Right atrium auricular region (tissue), 2 donors: Measurements from ENCODE around the gene CHI3L2. TPM values are rescaled to one million over a fixed set of nuclear protein-coding genes. Genes with fewer than 3 reads are reported as not detected.
"Not testable (repeated sequence)": the region's sequence is repeated elsewhere in the genome, so short reads cannot be mapped to it uniquely, and the experiment has no call there.

Experiments
- DNase-seq: peaks from one replicate; pipeline ENCODE4 v3.0.0-alpha.2; 2019; ENCODE audit warnings: low spot score
- H3K27ac ChIP-seq, 2 donors: fragments of 200-600 bp; sonication (generic); 1 replicate in 1 of 2; 2 replicates in 1 of 2; pipeline ENCODE4 v1.5.1; 2016 to 2019
- H3K27me3 ChIP-seq, 2 donors: fragments of 200-600 bp; sonication (generic); one replicate each; pipeline versions ENCODE4 v1.5.1 to v1.6.0; 2017 to 2019
- H3K36me3 ChIP-seq: fragments of 200-600 bp; sonication (generic); one replicate; pipeline ENCODE4 v1.5.1; 2016
- H3K4me1 ChIP-seq, 2 donors: fragments of 200-600 bp; sonication (generic); one replicate each; pipeline versions ENCODE4 v1.5.1 to v1.6.0; 2017 to 2019
- H3K4me3 ChIP-seq, 2 donors: fragments of 200-600 bp; sonication (generic); 1 replicate in 1 of 2; 2 replicates in 1 of 2; pipeline ENCODE4 v1.5.1; 2017 to 2019; ENCODE audit warnings: mild to moderate bottlenecking in 1 of 2, moderate library complexity in 1 of 2
- H3K9me3 ChIP-seq, 2 donors: fragments of 200-600 bp; sonication (generic); one replicate each; pipeline ENCODE4 v1.5.1; 2019
- CTCF ChIP-seq, 2 donors: fragments of 200-600 bp; sonication (generic); IDR thresholded peaks; one replicate each; pipeline ENCODE4 v1.5.1; 2019; ENCODE audit warnings: antibody characterized with exemption in 2 of 2
- total RNA-seq, 2 donors: library from RNA; depleted of rRNA; stranded (reverse); fragments of >200 nt; gene quantifications; one replicate each; pipeline ENCODE4 v1.1.0, GENCODE V29; 2016

The CHI3L2 gene
- total RNA-seq, 2 donors from 2014 or later: 0.52 to 9.9 TPM

DNA sequence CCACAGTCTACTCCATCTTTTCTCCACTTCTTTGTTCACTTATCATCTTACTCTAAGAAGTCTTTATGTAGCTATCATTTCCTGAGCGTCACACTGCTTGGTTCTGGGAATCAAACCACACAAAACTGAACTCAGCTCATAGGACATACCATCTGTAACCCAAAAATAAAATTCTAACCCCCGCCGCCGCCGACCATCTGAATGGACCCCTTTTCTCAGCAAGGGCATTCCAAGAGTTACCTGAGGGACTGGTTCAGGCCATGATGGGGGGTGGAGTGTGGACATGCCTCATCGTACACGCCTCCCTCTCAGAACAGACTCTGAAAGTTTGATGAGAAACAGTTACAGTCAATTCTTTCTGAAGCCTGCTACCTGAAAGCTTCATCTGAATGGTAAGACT is 12.6 kb upstream of the CHI3L2 start:
- no peak for TF ChIP-seq CTCF (IDR thresholded peaks at IDR 0.05)
- no peak for DNase-seq
- no peak overlapping the region for H3K27ac ChIP-seq
- H3K36me3 ChIP-seq: no peaks in the 10 kb centered on the region
- no peaks in the 10 kb centered on the region for H3K4me1 ChIP-seq
- no peaks in the 10 kb centered on the region for H3K27me3 ChIP-seq
- H3K4me3 ChIP-seq: no peak overlapping the region
- H3K9me3 ChIP-seq: no peaks in the 10 kb centered on the region

GRCh38 chr1:111215285-111215684 is 12.2 kb upstream of the CHI3L2 start:
- not testable (repeated sequence) for H3K4me3 ChIP-seq, H3K36me3 ChIP-seq, H3K9me3 ChIP-seq, H3K27me3 ChIP-seq, H3K4me1 ChIP-seq, DNase-seq, H3K27ac ChIP-seq

DNA sequence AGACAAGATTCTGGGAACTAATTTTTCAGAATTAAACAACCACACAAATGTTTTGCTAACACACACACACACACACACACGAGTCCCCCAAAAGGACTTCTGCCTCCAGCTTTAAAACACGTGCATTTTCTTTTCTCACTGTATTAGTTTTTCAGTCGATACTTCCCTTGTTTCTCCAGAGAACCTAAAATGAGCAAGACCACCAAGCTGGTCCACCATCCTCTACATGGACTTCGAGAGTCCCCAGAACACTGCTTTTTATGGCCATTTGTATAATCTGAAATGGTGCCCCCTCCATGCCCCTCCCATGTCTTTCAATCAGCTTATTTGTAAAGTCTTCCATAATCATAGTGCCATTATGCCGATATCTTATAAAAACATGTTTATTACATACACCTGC is 10.8 kb upstream of the CHI3L2 start:
- no peaks in the 10 kb centered on the region for H3K27me3 ChIP-seq
- no peak for DNase-seq
- H3K36me3 ChIP-seq: no peaks in the 10 kb centered on the region
- H3K9me3 ChIP-seq: no peaks in the 10 kb centered on the region
- H3K4me3 ChIP-seq: no peak overlapping the region
- no peak for TF ChIP-seq CTCF (IDR thresholded peaks at IDR 0.05)
- no peak overlapping the region for H3K27ac ChIP-seq
- H3K4me1 ChIP-seq: no peaks in the 10 kb centered on the region

GRCh38 chr1:111217183-111217910 is 10.2 kb upstream of the CHI3L2 start:
- Histone ChIP-seq H3K27me3 (no peaks in the 10 kb centered on the region), H3K4me3 (no peak overlapping the region), H3K4me1 (peaks cover 0 to 1% of the 10 kb centered on the region in 2 donors), H3K27ac (no peak overlapping the region), H3K9me3 (no peaks in the 10 kb centered on the region), H3K36me3 (no peaks in the 10 kb centered on the region)
- DNase-seq: no peak
- no peak for TF ChIP-seq CTCF (IDR thresholded peaks at IDR 0.05)

DNA sequence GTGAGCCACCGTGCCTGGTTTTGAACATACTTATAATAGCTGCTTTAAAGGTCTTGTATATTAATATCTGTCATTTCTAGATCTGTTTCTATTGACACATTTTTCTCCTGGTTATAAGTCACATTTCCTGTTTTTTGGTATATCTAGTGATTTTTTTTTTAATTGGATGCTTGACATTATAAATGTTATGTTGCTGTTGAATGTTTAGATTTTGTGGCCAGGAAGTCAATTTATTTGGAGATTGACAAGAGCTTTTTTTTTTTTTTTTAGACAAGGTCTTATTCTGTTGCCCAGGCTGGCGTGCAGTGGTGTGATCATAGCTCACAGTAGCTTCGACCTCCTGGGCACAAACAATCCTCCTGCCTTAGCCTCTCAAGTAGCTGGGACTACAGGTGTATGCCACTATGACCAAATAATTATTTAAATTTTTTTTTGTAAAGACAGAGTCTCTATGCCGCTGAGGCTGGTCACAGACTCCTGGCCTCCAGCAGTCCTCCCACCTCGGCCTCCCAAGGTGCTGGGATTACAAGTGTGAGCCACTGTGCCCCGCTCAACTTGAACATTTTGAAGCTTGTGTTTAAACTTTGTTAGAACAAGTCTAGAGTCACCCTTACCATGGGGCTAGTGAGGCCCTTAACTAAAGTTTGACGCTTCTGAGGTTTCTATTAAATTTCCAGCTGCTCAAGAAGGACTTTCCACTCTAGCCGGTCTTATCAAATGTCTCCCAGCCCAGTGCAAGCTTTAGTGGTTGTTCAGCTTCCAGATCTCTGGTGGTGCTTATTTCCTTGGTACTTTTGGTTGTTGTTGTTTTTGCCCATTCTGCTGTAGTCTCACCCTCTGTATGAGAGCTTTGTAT is 8.6 kb upstream of the CHI3L2 start:
- no peak overlapping the region for H3K4me3 ChIP-seq
- H3K4me1 ChIP-seq: peaks cover 0 to 9% of the 10 kb centered on the region in 2 donors
- no peak for DNase-seq
- no peaks in the 10 kb centered on the region for H3K36me3 ChIP-seq
- no peaks in the 10 kb centered on the region for H3K27me3 ChIP-seq
- no peak for TF ChIP-seq CTCF (IDR thresholded peaks at IDR 0.05)
- no peaks in the 10 kb centered on the region for H3K9me3 ChIP-seq
- H3K27ac ChIP-seq: no peak overlapping the region

GRCh38 chr1:111219557-111220286 is 7.8 kb upstream of the CHI3L2 start:
- Histone ChIP-seq H3K4me1 (peaks cover 0 to 9% of the 10 kb centered on the region in 2 donors), H3K36me3 (no peaks in the 10 kb centered on the region), H3K27ac (no peak overlapping the region), H3K4me3 (no peak overlapping the region), H3K9me3 (no peaks in the 10 kb centered on the region), H3K27me3 (no peaks in the 10 kb centered on the region)
- no peak for DNase-seq
- TF ChIP-seq CTCF (IDR thresholded peaks at IDR 0.05): no peak
